DMS 273 treated with DMSO at 0.1 percent for 48 hours (cell line): ENCODE results near the gene SLC12A4.
"Not testable (repeated sequence)": the region's sequence is repeated elsewhere in the genome, so short reads cannot be mapped to it uniquely, and the experiment has no call there.

Experiments used
- DNase-seq: peaks from one replicate; lab custom pipeline; 2025; lab: John Stamatoyannopoulos, UW

SLC12A4 gene

DNA sequence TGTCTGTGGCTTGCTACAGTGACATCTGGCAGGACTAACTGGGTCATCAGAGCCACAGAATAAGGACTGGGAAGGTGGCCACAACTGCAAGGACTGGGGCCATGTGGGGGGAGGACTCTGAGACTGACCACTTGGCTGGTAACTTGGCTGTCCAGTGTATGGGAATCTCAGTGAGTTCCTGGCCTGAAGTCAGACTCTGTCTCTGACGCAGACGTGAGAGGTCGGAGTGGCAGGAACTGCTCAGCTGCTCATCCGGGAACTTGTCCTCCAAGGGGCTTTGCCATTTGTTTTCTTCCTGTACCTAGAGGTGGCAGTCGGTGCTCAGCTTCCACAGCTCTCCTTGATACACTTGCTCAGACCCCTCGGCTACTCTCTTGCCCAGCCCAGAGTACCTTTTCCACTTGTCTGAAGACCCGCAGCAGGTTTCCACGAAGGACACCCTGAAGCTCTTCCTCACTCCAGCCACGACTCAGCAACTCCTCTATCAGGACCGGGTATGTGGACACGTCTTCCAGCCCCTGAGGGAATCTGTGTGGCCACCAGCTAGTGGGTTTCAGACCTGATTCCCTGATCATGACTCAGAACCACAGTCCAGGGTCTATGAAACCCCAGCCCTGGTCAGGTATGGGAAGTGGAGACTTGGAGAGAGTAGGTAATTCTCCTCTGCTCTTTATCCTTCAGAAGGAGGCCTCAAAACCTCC, 19.2 kb upstream of the SLC12A4 start:
- no peak for DNase-seq

DNA sequence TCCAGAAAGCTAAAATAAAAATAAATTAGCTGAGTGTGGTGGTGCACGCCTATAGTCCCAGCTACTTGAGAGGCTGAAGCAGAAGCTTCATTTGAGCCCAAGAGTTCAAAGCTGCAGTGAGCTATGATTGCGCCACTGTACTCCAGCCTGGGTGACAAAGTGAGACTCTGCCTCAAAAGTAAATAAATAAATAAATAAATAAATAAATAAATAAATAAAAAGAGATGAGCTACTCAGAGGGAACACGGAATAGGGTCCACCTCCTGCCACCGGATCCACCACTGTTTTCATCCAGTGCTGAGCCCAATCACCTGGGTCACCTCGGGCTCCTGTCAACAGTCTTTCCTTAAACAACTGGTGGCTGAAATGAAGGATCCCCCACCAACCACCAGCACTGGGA, 18.5 kb upstream of the SLC12A4 start:
- no peak for DNase-seq

DNA sequence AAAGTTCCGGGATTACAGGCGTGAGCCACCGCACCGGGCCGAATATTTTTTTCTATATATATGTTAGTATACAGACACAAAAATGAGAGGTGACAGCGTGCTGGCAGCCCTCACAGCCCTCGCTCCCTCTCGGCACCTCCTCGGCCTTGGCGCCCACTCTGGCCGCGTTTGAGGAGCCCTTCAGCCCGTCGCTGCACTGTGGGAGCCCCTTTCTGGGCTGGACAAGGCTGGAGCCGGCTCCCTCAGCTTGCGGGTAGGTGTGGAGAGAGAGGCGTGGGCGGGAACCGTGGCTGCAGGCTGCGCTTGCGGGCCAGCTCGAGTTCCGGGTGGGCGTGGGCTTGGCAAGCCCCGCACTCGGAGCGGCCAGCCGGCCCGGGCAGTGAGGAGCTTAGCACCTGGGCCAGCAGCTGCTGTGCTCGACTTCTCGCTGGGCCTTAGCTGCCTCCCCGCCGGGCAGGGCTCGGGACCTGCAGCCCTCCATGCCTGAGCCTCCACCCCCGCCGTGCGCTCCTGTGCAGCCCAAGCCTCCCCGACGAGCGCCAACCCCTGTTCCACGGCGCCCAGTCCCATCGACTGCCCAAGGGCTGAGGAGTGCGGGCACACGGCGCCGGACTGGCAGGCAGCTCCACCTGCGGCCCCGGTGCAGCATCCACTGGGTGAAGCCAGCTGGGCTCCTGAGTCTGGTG, 13.7 kb upstream of the SLC12A4 start:
- no peak for DNase-seq

DNA sequence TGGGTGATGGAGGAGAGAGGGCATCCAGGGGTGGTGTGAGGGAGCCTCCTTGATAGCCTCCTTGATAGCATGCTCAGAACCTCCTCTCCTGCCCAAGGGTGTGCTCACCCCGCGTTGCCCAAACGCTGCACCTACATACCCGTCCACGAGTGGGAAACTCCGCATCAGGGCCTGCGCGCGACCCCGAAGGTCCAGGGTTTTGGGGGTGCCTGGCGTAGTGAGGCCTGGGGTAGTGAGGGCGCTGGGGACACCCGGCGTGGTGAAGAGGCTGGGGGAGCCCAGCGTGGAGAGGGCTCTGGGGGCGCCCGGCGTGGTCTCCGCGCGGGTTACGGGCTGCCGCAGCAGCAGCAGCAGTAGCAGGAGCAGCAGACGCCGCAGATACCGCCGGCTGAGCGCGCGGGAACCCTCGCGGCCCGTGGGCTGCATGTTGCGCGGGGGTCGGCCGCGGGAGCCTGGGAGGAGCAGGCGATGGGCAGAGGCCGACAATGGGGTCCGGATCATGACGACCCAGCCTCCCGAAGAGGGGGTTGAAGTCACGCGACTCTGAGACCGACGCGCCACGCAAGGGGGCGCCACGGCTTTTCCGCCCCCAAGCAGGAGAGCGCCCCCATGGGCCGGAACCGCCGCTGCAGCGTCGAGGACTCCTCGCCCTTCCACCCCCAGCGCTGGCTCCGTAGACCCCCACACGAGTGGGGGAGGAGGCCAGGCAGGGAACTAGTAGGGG, 11.7 kb upstream of the SLC12A4 start, which contains the start of gene DPEP3:
Gene DPEP3 (minus strand): TSS at position 545 of the 724 bp plus-strand sequence. CDS start 119 bp downstream, at position 426.
- DNase-seq: no peak

DNA sequence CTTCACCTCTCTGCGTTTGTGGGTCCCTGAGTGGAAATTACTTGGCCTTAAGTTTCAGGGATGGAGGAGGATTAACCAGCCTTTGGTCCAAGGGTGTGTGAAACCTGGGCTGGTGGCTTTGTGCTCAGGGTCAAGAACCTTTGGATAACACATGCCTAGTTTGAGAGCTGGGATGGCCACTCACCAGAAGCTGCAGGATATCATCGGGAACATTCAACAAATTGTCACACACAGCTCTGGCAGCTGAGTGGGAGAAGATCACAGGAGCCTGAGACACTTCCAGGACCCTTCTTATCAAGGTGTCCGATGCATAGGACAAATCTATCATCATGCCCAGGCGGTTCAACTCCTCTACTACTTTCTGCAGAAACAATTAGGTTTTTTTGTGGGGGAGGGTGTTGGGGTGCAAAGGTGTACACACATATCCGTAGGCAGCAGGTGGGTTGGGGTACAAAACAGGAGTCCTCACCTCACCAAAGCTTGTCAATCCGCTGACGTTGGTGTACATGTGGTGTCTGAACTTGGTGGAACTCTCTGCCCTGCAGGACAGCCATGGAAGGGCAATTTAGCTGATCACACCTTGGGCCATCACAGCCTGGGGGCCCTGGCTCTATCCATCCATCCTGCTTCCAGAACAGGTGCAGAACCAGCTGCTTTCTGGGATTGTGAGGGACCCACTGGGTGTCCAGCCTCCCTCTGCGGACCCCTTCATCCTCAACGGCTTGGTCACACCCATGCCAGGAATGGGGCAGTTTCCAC, 9.2 kb upstream of the SLC12A4 start:
- DNase-seq: no peak

DNA sequence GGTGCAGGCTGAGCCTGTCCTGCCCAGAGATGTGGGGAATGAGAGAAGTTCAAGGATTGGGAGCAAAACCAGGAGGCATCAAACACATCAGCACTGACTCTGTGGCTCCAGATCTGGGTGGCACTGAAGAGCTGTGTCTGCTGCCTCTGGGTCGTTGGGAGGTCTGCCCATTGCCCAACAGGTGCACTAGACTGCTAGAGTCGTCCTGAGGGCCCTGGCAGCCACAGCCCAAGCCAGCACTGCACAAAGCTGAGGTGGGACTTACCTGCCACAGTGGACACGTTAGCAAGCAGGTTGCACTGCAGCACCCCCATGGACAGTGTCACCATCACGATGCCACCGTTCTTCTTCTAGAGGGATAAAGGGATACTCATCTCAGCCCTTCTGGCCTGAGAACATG, 8.6 kb upstream of the SLC12A4 start:
- DNase-seq: no peak

DNA sequence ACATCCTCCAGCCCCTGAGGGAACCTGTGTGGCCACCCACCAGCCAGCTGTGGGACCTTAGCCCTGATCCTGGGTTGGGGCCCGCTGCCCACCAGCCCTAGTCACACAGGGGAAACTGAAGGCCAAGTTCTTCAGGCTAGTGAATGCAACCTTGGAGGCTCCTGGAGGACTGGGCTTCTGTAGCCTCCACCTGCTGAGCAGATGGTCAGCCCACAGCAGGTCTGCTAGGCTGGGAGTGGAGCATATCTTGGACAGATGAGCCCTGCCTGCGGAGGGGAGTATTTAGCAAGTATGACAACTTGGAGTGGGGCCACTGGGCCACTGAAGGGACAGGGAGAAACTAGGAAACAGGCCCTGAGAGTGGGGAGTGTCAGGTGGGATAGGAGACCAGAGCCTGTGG, 7.8 kb upstream of the SLC12A4 start:
- no peak for DNase-seq

DNA sequence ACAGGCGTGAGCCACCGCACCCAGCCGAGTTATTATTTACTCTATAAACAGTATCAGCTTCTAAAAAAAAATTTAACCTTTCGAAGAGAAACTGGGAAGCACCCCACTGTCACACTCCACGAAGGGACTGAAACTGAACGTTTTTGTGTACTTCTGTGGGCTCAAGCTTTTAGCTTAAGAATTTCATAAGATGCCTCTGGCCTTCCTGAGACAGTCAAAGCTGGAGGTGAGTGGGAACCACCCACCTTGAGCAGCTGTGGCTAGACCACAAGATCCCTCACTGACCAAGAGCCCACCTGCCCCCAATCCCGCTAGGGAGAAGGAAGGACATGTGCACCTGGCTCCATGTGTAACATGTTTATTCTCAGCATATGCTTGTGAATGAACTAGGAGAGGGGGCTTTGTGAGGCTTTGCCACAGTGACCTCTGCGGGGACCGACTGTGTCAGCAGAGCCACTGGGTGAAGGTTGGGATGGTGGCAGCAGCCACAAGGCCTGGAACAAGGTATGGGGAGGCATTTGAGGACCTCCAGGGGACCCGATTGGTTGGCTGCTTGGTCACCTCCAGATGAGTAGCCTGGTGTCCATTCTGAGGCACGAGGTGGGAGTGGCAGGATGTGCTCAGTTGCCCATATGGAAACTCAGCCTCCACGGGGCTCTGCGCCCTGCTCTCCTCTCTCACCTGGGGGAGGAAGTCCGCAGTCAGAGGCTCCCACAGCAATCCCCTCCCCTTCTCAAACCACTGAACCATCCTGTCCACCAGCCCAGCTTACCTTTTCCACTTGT, 7.1 kb upstream of the SLC12A4 start:
- DNase-seq: no peak

DNA sequence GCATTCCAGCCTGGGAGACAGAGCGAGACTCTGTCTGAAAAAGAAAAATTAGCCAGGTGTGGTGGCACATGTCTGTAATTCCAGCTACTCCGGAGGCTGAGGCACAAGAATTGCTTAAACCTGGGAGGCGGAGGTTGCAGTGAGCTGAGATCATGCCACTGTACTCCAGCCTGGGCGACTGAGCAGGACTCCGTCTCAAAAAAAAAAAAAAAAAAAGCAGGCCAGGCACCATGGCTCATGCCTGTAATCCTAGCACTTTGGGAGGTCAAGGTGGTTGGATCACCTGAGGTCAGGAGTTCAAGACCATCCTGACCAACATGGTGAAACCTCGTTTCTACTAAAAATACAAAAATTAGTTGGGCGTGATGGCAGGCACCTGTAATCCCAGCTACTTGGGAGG, 3.8 kb upstream of the SLC12A4 start:
- not testable (repeated sequence) for DNase-seq

DNA sequence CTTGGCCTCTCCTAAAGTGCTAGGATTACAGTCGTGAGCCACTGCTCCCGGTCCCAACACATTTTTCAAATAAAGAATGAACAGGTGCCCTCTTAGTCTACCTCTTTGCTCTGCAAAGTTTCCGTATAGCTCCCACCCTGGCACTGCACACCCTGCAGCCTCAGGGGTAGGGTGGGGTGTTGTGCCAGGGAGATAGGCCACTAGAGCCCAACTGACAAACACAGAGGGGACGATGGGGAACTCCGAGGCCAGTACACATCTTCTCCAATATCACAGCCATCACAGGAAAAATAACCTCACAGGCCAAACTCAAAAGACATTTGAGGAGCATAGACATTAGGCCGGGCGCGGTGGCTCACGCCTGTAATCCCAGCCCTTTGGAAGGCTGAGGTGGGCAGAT, 2.7 kb upstream of the SLC12A4 start:
- DNase-seq: no peak

DNA sequence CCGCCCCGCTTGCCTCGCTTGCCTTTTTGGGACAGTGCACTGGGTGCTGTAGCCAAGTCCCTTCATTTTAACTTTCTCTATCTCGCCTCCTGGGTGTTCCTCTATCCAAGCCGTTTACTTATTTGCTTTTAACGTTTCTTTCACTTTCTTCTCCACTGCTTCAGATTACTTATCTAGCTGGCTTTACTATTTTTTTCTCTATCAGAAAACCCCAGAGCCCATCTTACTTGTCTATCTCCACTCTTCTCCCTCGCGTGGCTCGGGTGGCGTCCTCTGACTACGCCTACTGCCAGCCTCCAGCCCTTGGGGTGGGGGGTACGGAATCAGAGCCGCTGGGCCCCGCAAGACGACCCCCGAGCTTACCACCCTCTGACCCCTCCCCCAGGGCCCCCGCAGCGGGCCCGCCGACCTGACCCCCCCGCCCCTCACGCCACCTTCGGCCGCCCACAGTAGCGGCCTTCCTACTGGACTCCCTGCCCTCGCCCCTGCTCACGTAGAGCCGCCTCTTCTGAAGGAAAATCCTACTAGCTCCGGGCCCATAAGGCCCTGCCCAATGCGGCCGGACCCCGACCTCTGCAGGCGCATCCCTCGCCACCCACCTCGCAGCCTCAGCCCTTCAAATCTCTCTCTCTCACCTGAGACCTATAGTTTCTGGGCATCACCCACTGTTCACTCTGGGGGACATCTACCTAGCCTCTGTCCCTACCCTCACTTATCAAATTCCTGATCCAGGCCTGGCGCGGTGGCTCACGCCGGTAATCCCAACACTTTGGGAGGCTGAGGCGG, 1.0 kb upstream of the SLC12A4 start:
- no peak for DNase-seq

DNA sequence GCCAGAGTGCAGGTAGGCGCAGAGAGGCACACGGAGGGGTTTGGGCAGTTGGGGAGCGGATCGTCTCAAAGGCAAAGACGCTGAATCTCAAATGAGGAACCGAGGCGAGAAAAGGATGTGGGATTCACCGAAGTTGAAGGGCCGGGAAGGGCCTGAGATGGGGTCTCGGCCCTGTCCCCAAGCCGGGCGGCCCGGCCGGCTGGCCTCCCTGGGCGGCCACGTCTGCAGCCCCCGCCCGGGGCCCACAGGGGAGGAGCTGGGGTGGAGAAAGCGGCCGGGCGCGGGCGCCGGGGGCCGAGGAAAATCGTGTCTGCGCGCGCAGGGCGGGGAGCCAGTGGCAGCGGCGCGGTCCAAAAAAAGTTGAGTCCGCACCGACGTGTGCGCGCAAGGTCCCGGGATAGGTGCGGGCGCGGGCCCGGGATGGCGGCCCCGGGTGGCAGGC, 458 bp downstream of the SLC12A4 start:
- DNase-seq: no peak

DNA sequence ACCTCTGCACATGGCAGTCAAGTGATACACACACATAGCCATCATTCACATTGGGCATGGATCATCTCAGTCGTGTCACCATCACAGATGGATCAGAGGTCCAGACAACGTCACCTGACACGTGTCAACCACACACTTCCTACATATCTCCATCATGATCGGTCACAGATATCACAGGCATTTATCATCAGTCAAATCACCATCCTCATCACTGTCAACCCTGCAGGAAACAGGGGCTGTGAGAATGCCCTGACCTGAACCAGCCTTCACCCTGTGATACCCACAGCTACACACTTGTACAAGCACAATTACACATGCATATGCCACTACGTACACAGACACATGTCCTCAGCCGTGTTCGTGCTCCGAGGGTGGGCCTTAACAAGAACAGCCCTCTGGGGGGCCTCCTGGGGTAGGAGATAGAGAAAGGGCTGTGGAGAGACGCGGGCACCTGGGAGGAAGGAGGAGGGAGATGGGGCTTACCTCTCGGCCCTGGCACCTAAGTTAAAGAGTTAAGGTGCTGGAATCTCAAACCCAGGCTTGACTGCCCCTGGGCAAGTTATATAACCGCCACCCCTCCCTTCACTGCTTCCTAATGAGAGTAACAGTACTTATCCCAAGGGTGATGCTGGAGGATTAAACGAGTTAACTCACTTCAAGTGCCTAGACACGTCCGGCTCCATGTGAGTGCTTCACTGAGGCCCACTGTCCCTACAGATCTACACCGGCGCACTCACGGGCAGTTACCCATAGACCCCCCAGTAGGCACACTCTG, 1.1 kb downstream of the SLC12A4 start:
- DNase-seq: no peak

DNA sequence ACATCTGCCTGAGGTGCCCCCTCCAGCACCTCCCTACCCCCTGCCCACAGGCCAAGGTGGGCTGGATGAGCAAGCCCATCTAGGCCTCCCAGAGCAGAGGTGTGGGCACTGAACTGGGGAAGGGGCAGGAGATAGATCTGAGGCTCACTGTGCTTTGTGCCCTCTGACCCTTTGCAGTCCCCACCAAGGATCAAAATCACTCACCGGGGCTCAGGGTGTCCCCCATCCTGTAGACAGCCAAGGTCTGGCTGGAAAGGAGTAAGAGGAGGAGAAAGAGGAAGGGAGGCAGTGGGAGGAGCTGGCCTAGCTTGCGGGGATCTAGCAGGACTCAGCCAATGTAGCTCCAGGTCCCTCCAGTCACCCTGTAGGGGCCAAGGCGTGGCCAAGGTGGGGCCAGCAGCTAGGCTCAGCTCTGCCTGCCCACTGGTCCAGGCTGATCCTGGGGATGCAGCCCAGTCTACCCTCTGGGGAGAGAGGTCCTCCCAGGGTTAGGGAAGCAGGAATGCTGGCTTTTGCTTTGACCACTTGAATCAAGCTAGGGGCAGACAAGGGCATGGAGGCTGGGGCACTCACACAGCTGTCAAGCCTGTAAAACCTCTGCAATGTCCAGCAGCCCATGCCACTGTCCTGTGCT, 1.8 kb downstream of the SLC12A4 start:
- DNase-seq: no peak

DNA sequence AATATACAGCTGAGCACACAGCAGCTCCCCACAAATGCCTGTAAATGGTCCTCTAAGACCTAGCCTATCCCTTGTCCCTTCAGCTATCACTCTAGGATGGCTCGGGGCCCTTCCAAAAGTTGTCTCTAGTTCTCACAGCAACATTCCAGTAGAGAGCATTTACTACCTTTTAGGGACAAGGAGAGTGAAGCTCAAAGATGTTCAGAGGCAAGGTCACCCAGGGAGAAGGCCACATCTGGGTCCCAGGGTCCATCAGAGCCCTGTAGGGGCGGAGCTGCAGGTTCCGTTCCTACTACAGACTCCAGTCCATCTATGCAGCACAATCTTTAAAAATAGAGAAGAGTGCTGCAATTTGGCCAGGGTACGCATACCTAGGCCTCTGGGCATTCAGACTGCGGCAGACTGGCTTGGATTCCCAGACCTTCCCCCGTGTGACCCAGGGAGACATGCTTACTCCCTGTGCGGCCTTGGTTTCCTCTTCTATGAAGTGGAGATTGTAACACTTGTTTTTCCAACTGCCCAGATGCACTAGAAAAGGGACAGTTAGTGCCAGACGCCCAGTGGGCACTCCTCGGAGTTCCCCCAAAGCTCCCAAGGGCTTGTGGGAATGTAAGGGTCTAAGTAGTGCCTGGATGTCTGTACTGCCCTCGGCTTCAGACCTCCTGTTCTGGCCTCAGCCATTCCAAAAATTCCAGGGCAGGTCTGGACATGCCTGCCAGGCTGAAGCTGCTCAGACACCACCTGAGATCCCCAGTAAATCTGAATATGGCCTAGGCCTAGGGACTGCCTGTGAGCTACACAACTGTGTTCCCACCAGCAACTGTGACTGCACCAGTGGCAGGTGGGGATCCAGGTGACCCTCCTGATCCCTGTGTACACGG, 2.5 kb downstream of the SLC12A4 start:
- no peak for DNase-seq

DNA sequence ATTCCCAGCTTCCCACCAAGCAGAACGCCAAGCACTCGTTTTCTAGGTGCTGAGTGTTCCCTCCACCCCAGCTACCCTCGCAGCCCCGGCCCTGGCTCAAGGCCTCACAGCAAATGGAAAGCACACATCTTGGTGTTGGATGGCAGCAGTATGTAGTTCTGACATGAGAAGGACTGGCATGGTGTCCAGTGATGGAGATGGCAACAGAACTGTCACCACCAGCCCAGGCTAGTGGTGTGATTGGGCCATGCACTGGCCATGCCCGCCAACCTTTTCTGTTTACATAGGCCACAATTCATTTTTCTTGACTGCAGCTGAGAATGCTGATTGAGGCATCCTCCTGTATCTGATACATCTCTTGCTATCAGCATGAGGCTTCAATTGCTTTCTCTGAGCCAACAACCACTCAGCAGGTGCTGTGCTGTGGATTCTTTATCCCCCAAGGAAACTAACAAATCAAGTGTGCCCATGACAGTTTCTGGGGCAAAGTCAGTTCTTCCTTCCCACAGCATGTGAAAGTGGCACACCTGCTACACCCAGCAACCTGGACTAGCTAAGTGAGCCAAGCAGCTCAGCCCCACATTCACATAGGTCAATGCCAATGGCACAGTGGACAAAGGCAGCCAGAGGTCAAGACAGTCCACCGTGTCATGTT, 3.8 kb downstream of the SLC12A4 start:
- DNase-seq: no peak

DNA sequence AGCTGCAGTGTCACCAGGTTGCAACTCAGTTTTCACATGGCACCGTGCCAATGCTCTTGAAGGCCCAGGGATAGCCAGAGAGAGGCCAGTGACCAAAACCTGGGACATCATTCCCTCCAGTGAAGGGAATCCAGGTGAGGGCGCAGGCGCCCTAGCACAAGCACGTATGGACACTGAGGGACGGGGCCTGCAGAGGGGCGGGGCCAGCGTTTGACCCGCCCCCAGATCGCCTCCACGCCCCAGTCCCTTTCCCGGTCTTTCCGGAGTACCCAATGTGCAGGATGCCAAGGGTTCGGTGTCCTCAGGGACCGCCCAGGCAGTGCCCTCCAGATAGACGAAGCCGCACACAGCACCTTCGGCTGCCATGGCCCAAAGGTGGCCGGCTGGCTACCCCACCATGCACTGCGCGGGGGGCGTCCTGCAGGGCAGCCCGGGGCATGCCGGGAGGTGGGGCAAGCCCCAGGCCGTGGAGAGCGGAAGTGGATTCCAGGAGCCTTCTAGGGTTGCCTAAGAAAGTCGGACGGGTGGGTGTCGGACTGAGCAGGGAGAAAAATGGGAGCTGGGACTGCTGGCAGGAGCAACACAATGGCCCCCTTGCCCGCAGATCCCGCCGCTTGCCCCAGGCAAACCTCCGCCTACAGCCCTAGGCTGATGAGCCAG, 4.6 kb downstream of the SLC12A4 start:
- DNase-seq: no peak
